ENCODE results near the gene NUP50.

Gene NUP50

GRCh38 chr22:45211848-45212247, 48.1 kb downstream of the NUP50 start:
- no peak for DNase-seq
- Histone ChIP-seq H3K27me3 (ENCODE audit: insufficient read depth, low read depth, severe bottlenecking) (no peaks in the 10 kb centered on the region), H3K27ac (no peak overlapping the region), H3K36me3 (no peaks in the 10 kb centered on the region), H3K9me3 (ENCODE audit: severe bottlenecking) (no peaks in the 10 kb centered on the region), H3K4me3 (ENCODE audit: low read depth, low read length) (no peak overlapping the region; the same call in 1 of the 2 replicates)
- TF ChIP-seq CTCF (IDR thresholded peaks at IDR 0.05; ENCODE audit: low read depth, low read length) = no peak

GRCh38 chr22:45212306-45212709, 48.6 kb downstream of the NUP50 start:
- TF ChIP-seq CTCF (IDR thresholded peaks at IDR 0.05; ENCODE audit: low read depth, low read length) = no peak
- H3K9me3 ChIP-seq (ENCODE audit: severe bottlenecking) = no peaks in the 10 kb centered on the region
- H3K4me3 ChIP-seq (ENCODE audit: low read depth, low read length) = peak overlapping the region; percentile 37
- no peaks in the 10 kb centered on the region for H3K36me3 ChIP-seq
- H3K27me3 ChIP-seq (ENCODE audit: insufficient read depth, low read depth, severe bottlenecking) = no peaks in the 10 kb centered on the region
- peak; percentile 67 for DNase-seq
- H3K27ac ChIP-seq = no peak overlapping the region

- peak overlapping the region; percentile 37 for H3K4me3 ChIP-seq (ENCODE audit: low read depth, low read length)
- no peaks in the 10 kb centered on the region for H3K9me3 ChIP-seq (ENCODE audit: severe bottlenecking)
- H3K27me3 ChIP-seq (ENCODE audit: insufficient read depth, low read depth, severe bottlenecking) = no peaks in the 10 kb centered on the region
- no peak for DNase-seq
- no peak for TF ChIP-seq CTCF (IDR thresholded peaks at IDR 0.05; ENCODE audit: low read depth, low read length)
- no peaks in the 10 kb centered on the region for H3K36me3 ChIP-seq
- no peak overlapping the region for H3K27ac ChIP-seq
These were observed 49.4 kb downstream of the NUP50 start for GRCh38 chr22:45212992-45213751.

- TF ChIP-seq CTCF (IDR thresholded peaks at IDR 0.05; ENCODE audit: low read depth, low read length) = no peak
- Histone ChIP-seq H3K9me3 (ENCODE audit: severe bottlenecking) (no peaks in the 10 kb centered on the region), H3K4me3 (ENCODE audit: low read depth, low read length) (no peak overlapping the region), H3K27ac (no peak overlapping the region), H3K27me3 (ENCODE audit: insufficient read depth, low read depth, severe bottlenecking) (no peaks in the 10 kb centered on the region), H3K36me3 (no peaks in the 10 kb centered on the region)
- no peak for DNase-seq
These were observed 52.6 kb downstream of the NUP50 start for GRCh38 chr22:45216133-45217003.

GRCh38 chr22:45217345-45217744, 53.6 kb downstream of the NUP50 start:
- Histone ChIP-seq H3K4me3 (ENCODE audit: low read depth, low read length) (no peak overlapping the region), H3K36me3 (no peaks in the 10 kb centered on the region), H3K9me3 (ENCODE audit: severe bottlenecking) (no peaks in the 10 kb centered on the region), H3K27ac (no peak overlapping the region), H3K27me3 (ENCODE audit: insufficient read depth, low read depth, severe bottlenecking) (no peaks in the 10 kb centered on the region)
- no peak for DNase-seq
- no peak for TF ChIP-seq CTCF (IDR thresholded peaks at IDR 0.05; ENCODE audit: low read depth, low read length)

All from WERI-Rb-1 (cell line).